Panc1 (cell line): ENCODE results near the gene LATS1. TPM values are rescaled to one million over a fixed set of nuclear protein-coding genes. Genes with fewer than 3 reads are reported as not detected.

Experiments
- ATAC-seq: fragments of 200-7000 bp; cut with Tn5 transposase; 2 replicates; pipeline ENCODE4 v1.9.1; 2020; ENCODE audit warnings: mild to moderate bottlenecking, moderate library complexity
- BruUV-seq: library from RNA; stranded (reverse); fragments of 400-500 nt; replicated peaks from 2 replicates; lab custom pipeline; 2021; lab: Mats Ljungman, UMichigan
- CTCF ChIA-PET: fragments of 300-600 bp; sonication (Branson Sonifier 250); formaldehyde crosslinking; loops from one replicate; lab custom pipeline; 2022; ENCODE audit warnings: antibody characterized with exemption; lab: Charles Lee
- POLR2A ChIA-PET: fragments of 300-600 bp; sonication (Branson Sonifier 250); formaldehyde crosslinking; loops from one replicate; lab custom pipeline; 2022; ENCODE audit warnings: antibody characterized with exemption; lab: Charles Lee
- DNase-seq: peaks from one replicate; pipeline ENCODE4 v3.0.0-alpha.2; 2010; ENCODE audit warnings: low read depth, low spot score
- H3K27ac ChIP-seq: 2 replicates; pipeline ENCODE4 v1.5.1; 2011; ENCODE audit warnings: mild to moderate bottlenecking, low read length, inconsistent platforms
- H3K27me3 ChIP-seq: fragments of 200-500 bp; sonication (Bioruptor generic); 2 replicates; pipeline ENCODE4 v1.6.0; 2014; ENCODE audit warnings: low read length, inconsistent platforms; ENCODE audit not compliant: control insufficient read depth, insufficient read depth
- H3K36me3 ChIP-seq: fragments of 200-500 bp; sonication (Bioruptor generic); 2 replicates; pipeline ENCODE4 v1.5.1; 2014; ENCODE audit warnings: inconsistent platforms, mild to moderate bottlenecking, low read length, moderate library complexity; ENCODE audit not compliant: control insufficient read depth, insufficient read depth
- H3K4me1 ChIP-seq: 2 replicates; pipeline ENCODE4 v1.5.1; 2011; ENCODE audit warnings: inconsistent platforms, mild to moderate bottlenecking, low read length, moderate library complexity; ENCODE audit not compliant: control insufficient read depth, insufficient read depth
- H3K4me3 ChIP-seq, 2 experiments: 2 replicates each; pipeline ENCODE4 v1.5.1; 2011 to 2012; ENCODE audit warnings: low read depth in 2 of 2, low read length in 2 of 2, mild to moderate bottlenecking in 2 of 2, inconsistent platforms in 1 of 2, moderate library complexity in 1 of 2
- H3K9me3 ChIP-seq: fragments of 200-500 bp; sonication (Bioruptor generic); 2 replicates; pipeline ENCODE4 v1.5.1; 2014; ENCODE audit warnings: low read depth, mild to moderate bottlenecking, inconsistent platforms, low read length, moderate library complexity; ENCODE audit not compliant: control insufficient read depth, insufficient read depth
- CTCF ChIP-seq: fragments of 450-650 bp; IDR thresholded peaks from 2 replicates; pipeline ENCODE4 v1.5.1; 2017; ENCODE audit warnings: mild to moderate bottlenecking
- POLR2AphosphoS5 ChIP-seq: IDR thresholded peaks from 2 replicates; pipeline ENCODE4 v1.6.1; 2012; ENCODE audit warnings: mild to moderate bottlenecking, low read depth, low read length, moderate library complexity
- REST ChIP-seq, 2 experiments: IDR thresholded peaks; 2 replicates each; pipeline ENCODE4 v1.6.1; 2011 to 2012; ENCODE audit warnings: low read depth in 2 of 2, control low read depth in 1 of 2, low read length in 1 of 2, mild to moderate bottlenecking in 1 of 2, moderate library complexity in 1 of 2; ENCODE audit not compliant: insufficient read depth in 1 of 2
- SIN3A ChIP-seq: IDR thresholded peaks from 2 replicates; pipeline ENCODE4 v1.6.1; 2012; ENCODE audit warnings: low read depth, mild to moderate bottlenecking, low read length, moderate library complexity, borderline replicate concordance; ENCODE audit not compliant: insufficient read depth
- TCF7L2 ChIP-seq: IDR thresholded peaks from 2 replicates; pipeline ENCODE4 v1.6.1; 2011; ENCODE audit warnings: mild to moderate bottlenecking, low read depth, low read length, inconsistent platforms
- in situ Hi-C: cut with HindIII; loops from 2 replicates; pipeline ENCODE4 v1.10.0; 2016; ENCODE audit warnings: low sequenced_read_pairs, low pct_unique_long_range_greater_than_20kb
- intact Hi-C: fragments of 100-400 bp; cut with micrococcal nuclease; formaldehyde crosslinking; loops from one replicate; pipeline ENCODE4 v1.10.0; 2022; ENCODE audit not compliant: unreplicated experiment
- total RNA-seq: library from RNA; stranded (reverse); gene quantifications from one replicate; pipeline ENCODE4 v1.2.1, GENCODE V29; 2021; ENCODE audit not compliant: unreplicated experiment

LATS1 gene
- total RNA-seq, 1 experiment from 2014 or later = 36.0 TPM

DNA sequence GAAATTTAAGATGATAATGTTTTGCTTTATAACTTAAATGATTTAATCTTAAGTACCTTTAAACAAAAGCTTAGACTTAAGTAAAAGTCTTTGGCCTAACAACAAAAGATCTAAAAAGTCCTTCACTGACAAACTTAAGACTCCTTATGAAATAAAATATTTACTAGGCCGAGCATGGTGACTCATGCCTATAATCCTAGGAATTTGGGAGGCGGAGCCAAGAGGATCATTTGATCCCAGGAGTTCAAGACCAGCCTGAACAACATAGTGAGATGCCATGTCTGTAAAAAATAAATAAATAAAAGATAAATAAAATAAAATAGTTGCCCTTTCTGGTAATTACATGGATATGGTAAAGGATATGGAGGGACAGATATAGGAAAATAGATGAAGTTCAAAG is 81.8 kb downstream of the LATS1 start:
- no peak overlapping the region for H3K27ac ChIP-seq
- DNase-seq = no peak
- in situ Hi-C loops (no loop called here), intact Hi-C loops (no loop called here)
- H3K9me3 ChIP-seq = no peaks in the 10 kb centered on the region
- POLR2A ChIA-PET = no interaction called here
- CTCF ChIA-PET = no interaction called here
- no peaks in the 10 kb centered on the region for H3K27me3 ChIP-seq
- H3K36me3 ChIP-seq = no peaks in the 10 kb centered on the region
- H3K4me1 ChIP-seq = no peaks in the 10 kb centered on the region
- no peak overlapping the region for H3K4me3 ChIP-seq
- ATAC-seq = no peak
- BruUV-seq = no TSS peak
- TF ChIP-seq REST (IDR thresholded peaks at IDR 0.05; ENCODE audit: insufficient read depth in 1 of 2, low read depth in 2 of 2, low read length in 1 of 2) (no peak), CTCF (no peak), TCF7L2 (no peak), SIN3A (no peak), POLR2AphosphoS5 (no peak)

DNA sequence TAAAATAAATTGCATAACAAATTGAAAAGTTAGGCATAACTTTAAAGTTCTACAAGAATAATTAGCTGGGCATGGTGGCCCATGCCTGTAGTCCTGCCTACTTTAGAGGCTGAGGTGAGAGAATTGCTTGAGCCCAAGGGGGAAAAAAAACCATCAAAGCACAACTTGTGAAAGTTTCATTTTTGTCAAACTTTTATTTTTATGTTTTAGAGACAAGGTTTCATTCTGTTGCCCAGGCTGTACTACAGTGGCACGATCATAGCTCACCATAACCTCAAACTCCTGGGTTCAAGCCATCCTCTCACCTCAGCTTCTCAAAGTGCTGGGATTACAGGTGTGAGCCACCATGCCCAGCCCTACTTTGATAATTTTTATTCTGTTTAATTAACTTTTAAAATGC is 83.6 kb downstream of the LATS1 start:
- DNase-seq = no peak
- H3K27me3 ChIP-seq = no peaks in the 10 kb centered on the region

More for the DNA sequence above, 83.6 kb downstream of the LATS1 start:
- Histone ChIP-seq H3K9me3 (no peaks in the 10 kb centered on the region), H3K4me3 (no peak overlapping the region), H3K27ac (no peak overlapping the region), H3K4me1 (no peaks in the 10 kb centered on the region), H3K36me3 (no peaks in the 10 kb centered on the region; the same call in 1 of the 2 replicates)
- CTCF ChIA-PET = no interaction called here
- in situ Hi-C loops = no loop called here
- ATAC-seq = no peak
- POLR2A ChIA-PET = no interaction called here
- no peak for TF ChIP-seq REST (IDR thresholded peaks at IDR 0.05; ENCODE audit: insufficient read depth in 1 of 2, low read depth in 2 of 2, low read length in 1 of 2)
- TF ChIP-seq POLR2AphosphoS5 = no peak
- TF ChIP-seq CTCF = no peak
- TF ChIP-seq TCF7L2 = no peak
- no peak for TF ChIP-seq SIN3A
- BruUV-seq = no TSS peak
- intact Hi-C loops = no loop called here
